HepG2 (cell line): ENCODE data around the gene NKPD1. TPM values are rescaled to one million over a fixed set of nuclear protein-coding genes. Genes with fewer than 3 reads are reported as not detected.
A peak's percentile ranks its signal among the peaks of the same experiment; 100 is the strongest.

ENCODE experiments used
- ATAC-seq: fragments of 200-7000 bp; cut with Tn5 transposase; 3 replicates; pipeline ENCODE4 v1.9.1; 2020; ENCODE audit warnings: mild to moderate bottlenecking, moderate library complexity
- BruUV-seq: library from RNA; stranded (reverse); fragments of 400-500 nt; replicated peaks from 2 replicates; lab custom pipeline; 2021; lab: Mats Ljungman, UMichigan
- CTCF ChIA-PET: fragments of 300-600 bp; formaldehyde crosslinking; extraction: SDS; loops from one replicate; lab custom pipeline; 2021; ENCODE audit warnings: low total read pairs, inconsistent platforms, low intra/inter-chr PET ratio; lab: Yijun Ruan, JAX
- POLR2A ChIA-PET: fragments of 350-600 bp; sonication (Branson Sonifier 250); formaldehyde crosslinking; loops from one replicate; lab custom pipeline; 2020; ENCODE audit warnings: antibody characterized with exemption, inconsistent platforms; lab: Yijun Ruan, JAX
- DNase-seq: peaks from one replicate; pipeline ENCODE4 v3.0.0-alpha.2; 2015; ENCODE audit warnings: low spot score
- FAIRE-seq: peaks from 3 replicates; lab custom pipeline; 2011; peaks lifted over from hg19 to GRCh38; lab: Jason Lieb, UNC
- H2AFZ ChIP-seq: one replicate; pipeline ENCODE4 v1.6.1; 2011; ENCODE audit warnings: low read length, inconsistent platforms
- H3K27ac ChIP-seq: fragments of 300-600 bp; 3 replicates; pipeline ENCODE4 v1.8.0; 2011; ENCODE audit warnings: mixed run types, mild to moderate bottlenecking, mixed read lengths, low read length, inconsistent platforms; ENCODE audit not compliant: insufficient read depth; ENCODE audit errors: extremely low read length
- H3K27me3 ChIP-seq, 2 experiments: fragments of 200-600 bp in 1 of 2; 2 replicates in 1 of 2; 3 replicates in 1 of 2; pipeline versions ENCODE4 v1.6.0 to v1.8.0; 2011; ENCODE audit warnings: low read length in 2 of 2, mild to moderate bottlenecking in 2 of 2, moderate library complexity in 2 of 2, inconsistent platforms in 1 of 2; ENCODE audit not compliant: insufficient read depth in 2 of 2, control insufficient read depth in 1 of 2
- H3K36me3 ChIP-seq, 2 experiments: fragments of 200-600 bp in 1 of 2; replicated peaks in 1 of 2; 2 replicates in 1 of 2; 3 replicates in 1 of 2; pipeline versions ENCODE4 v1.5.1 to v1.8.0; 2011; ENCODE audit warnings: low read length in 2 of 2, inconsistent platforms in 1 of 2; ENCODE audit not compliant: insufficient read depth in 2 of 2, control insufficient read depth in 1 of 2
- H3K4me1 ChIP-seq: 2 replicates; pipeline ENCODE4 v1.5.1; 2012; ENCODE audit warnings: low read length, inconsistent platforms; ENCODE audit not compliant: insufficient read depth
- H3K4me2 ChIP-seq: 2 replicates; pipeline ENCODE4 v1.6.0; 2011; ENCODE audit warnings: low read depth, low read length, inconsistent platforms
- H3K4me3 ChIP-seq, 3 experiments: fragments of 200-600 bp in 1 of 3; sonication (generic), shearing (Covaris generic) in 1 of 3; replicated peaks in 1 of 3; 2 replicates each; pipeline ENCODE4 v1.5.1; 2011 to 2016; ENCODE audit warnings: low read length in 3 of 3, inconsistent platforms in 2 of 3, low read depth in 2 of 3, mild to moderate bottlenecking in 2 of 3, control low read depth in 1 of 3, mixed read lengths in 1 of 3; ENCODE audit not compliant: insufficient read depth in 1 of 3
- H3K79me2 ChIP-seq: one replicate; pipeline ENCODE4 v1.6.1; 2011; ENCODE audit warnings: low read length, inconsistent platforms; ENCODE audit not compliant: insufficient read depth
- H3K9ac ChIP-seq: 2 replicates; pipeline ENCODE4 v1.6.0; 2011; ENCODE audit warnings: mild to moderate bottlenecking, low read depth, low read length, inconsistent platforms; ENCODE audit not compliant: insufficient read depth
- H3K9me3 ChIP-seq: 2 replicates; pipeline ENCODE4 v1.5.1; 2012; ENCODE audit warnings: mild to moderate bottlenecking, low read length
- H4K20me1 ChIP-seq: 2 replicates; pipeline ENCODE4 v1.6.0; 2011; ENCODE audit warnings: inconsistent platforms, mild to moderate bottlenecking, low read length, moderate library complexity; ENCODE audit not compliant: insufficient read depth
- FOXM1 ChIP-seq: sonication (generic); formaldehyde crosslinking; IDR thresholded peaks from 2 replicates; pipeline ENCODE4 v1.5.0; 2020; ENCODE audit warnings: missing genetic modification reagents
- HNF4A ChIP-seq: sonication (generic); formaldehyde crosslinking; IDR thresholded peaks from 2 replicates; pipeline ENCODE4 v1.4.0; 2020; ENCODE audit warnings: missing genetic modification reagents
- HNRNPL ChIP-seq: fragments of 200-400 bp; formaldehyde crosslinking; IDR thresholded peaks from 2 replicates; pipeline ENCODE4 v1.6.1; 2017; ENCODE audit warnings: mild to moderate bottlenecking, low read depth, low read length
- ZNF614 ChIP-seq: IDR thresholded peaks from 2 replicates; pipeline ENCODE4 v1.6.1; 2018; ENCODE audit warnings: missing biosample characterization, missing genetic modification reagents, inconsistent platforms, borderline replicate concordance
- WGBS: methylation state at CpG from one replicate; pipeline ENCODE4 v1.1.6; 2017; ENCODE audit warnings: low lambda C conversion rate; 5-methylcytosine and 5-hydroxymethylcytosine counted together
- in situ Hi-C: cut with HindIII; loops from 2 replicates; pipeline ENCODE4 v1.10.0; 2017; ENCODE audit warnings: low pct_unique_long_range_greater_than_20kb; ENCODE audit not compliant: extremely low pct_ligation_motif_present
- intact Hi-C: fragments of 100-400 bp; cut with micrococcal nuclease; formaldehyde crosslinking; loops from one replicate; pipeline ENCODE4 v1.10.0; 2022; ENCODE audit not compliant: unreplicated experiment
- polyA plus RNA-seq, 8 experiments: library from polyadenylated mRNA; depleted of rRNA in 3 of 8; stranded (reverse) in 7 of 8; unstranded in 1 of 8; fragments of >200 nt; fragmentation: Illumina TruSeq in 4 of 8; extraction: Trizol in 4 of 8; gene quantifications; 2 replicates each; pipeline versions ENCODE4 v1.2.1 to v1.2.3, GENCODE V29; 2011 to 2016; ENCODE audit warnings: low read depth in 4 of 8, missing spikeins in 1 of 8, mixed read lengths in 1 of 8; ENCODE audit not compliant: insufficient read depth in 1 of 8
- total RNA-seq, 5 experiments: library from RNA; depleted of rRNA; stranded (reverse); fragments of >200 nt; fragmentation: Illumina TruSeq; extraction: Trizol; gene quantifications; 2 replicates each; pipeline ENCODE4 v1.2.3, GENCODE V29; 2016; ENCODE audit warnings: low read depth in 1 of 5
- TF ChIP-seq, protein P1 (sequence below): sonication (generic); formaldehyde crosslinking; IDR thresholded peaks from 2 replicates; pipeline ENCODE4 v1.9.0; 2022; ENCODE audit warnings: low read depth, missing genetic modification reagents
- TF ChIP-seq, protein P2 (sequence below): sonication (generic); formaldehyde crosslinking; IDR thresholded peaks from 2 replicates; pipeline ENCODE4 v1.5.1; 2020; ENCODE audit warnings: mild to moderate bottlenecking, moderate library complexity, missing genetic modification reagents

The NKPD1 gene
- total and polyA plus RNA-seq, 2 of the 13 experiments (the other 11 are each of a cell fraction or from before 2014, with no cell fraction given), result 0.03 TPM; not detected in 1

DNA sequence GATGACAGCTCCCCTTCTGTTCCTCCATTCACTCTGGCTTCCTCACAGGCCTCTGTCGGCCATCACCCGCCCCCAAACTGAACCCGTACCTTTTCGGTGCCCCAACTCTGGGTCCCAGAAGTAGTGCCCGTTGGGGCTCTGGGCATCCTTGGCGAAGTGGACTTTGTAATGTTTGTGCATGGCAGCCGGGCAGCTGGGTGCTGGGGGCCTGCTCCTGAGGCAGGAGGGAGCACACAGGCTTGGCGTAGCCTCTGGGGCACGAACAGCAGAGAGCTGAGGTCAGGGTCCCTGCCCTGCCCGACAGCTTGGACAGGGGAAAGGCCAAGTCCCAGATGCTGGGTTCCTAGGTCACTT is 834 bp downstream of the NKPD1 start:
- Histone ChIP-seq H3K79me2 (no peaks in the 10 kb centered on the region), H3K4me2 (no peak overlapping the region), H3K9ac (no peak overlapping the region), H4K20me1 (no peaks in the 10 kb centered on the region), H3K36me3 (no peaks in the 10 kb centered on the region), H3K4me1 (peaks cover 91% of the 10 kb centered on the region), H3K27ac (no peak overlapping the region)
- POLR2A ChIA-PET, result no interaction called here
- in situ Hi-C loops, result no loop called here
- BruUV-seq, result no TSS peak
- no peak for ATAC-seq
- 19% methylated on average over 10 of the region's 10 CpGs for WGBS
- TF ChIP-seq, protein P1, sequence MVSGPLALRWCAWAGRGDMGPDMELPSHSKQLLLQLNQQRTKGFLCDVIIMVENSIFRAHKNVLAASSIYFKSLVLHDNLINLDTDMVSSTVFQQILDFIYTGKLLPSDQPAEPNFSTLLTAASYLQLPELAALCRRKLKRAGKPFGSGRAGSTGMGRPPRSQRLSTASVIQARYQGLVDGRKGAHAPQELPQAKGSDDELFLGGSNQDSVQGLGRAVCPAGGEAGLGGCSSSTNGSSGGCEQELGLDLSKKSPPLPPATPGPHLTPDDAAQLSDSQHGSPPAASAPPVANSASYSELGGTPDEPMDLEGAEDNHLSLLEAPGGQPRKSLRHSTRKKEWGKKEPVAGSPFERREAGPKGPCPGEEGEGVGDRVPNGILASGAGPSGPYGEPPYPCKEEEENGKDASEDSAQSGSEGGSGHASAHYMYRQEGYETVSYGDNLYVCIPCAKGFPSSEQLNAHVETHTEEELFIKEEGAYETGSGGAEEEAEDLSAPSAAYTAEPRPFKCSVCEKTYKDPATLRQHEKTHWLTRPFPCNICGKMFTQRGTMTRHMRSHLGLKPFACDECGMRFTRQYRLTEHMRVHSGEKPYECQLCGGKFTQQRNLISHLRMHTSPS, result peak; percentile 74; the same call in 1 of the 2 replicates
- TF ChIP-seq, protein P2, sequence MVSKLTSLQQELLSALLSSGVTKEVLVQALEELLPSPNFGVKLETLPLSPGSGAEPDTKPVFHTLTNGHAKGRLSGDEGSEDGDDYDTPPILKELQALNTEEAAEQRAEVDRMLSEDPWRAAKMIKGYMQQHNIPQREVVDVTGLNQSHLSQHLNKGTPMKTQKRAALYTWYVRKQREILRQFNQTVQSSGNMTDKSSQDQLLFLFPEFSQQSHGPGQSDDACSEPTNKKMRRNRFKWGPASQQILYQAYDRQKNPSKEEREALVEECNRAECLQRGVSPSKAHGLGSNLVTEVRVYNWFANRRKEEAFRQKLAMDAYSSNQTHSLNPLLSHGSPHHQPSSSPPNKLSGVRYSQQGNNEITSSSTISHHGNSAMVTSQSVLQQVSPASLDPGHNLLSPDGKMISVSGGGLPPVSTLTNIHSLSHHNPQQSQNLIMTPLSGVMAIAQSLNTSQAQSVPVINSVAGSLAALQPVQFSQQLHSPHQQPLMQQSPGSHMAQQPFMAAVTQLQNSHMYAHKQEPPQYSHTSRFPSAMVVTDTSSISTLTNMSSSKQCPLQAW (CRISPR knock-in tag), result 0 out of 2 replicates have a peak, but pooled peaks have one; percentile 16
- no peak for TF ChIP-seq FOXM1 (CRISPR knock-in tag)
- peak; percentile 84 for TF ChIP-seq HNRNPL
- no peak for TF ChIP-seq ZNF614
- TF ChIP-seq HNF4A (CRISPR knock-in tag), result 0 out of 2 replicates have a peak, but pooled peaks have one; percentile 5
- TF ChIP-seq, all 625 proteins: peak for 4
- H3K9me3 ChIP-seq, result no peaks in the 10 kb centered on the region
- intact Hi-C loops, result no loop called here
- H3K4me3 ChIP-seq, result peak overlapping the region in 1 of 3 experiments; percentile 3; a peak in 1 of 6 replicates
- FAIRE-seq (no peak), DNase-seq (no peak)
- CTCF ChIA-PET, result no interaction called here
- H2AFZ ChIP-seq, result no peak overlapping the region
- H3K27me3 ChIP-seq, result peaks cover 12 to 59% of the 10 kb centered on the region in 2 experiments; a peak in 4 of 5 replicates
